Suppressor macrophage treated with lipopolysaccharide for 1 hour (primary cell): ENCODE measurements around the gene PCP2.

Source experiments
- DNase-seq, 3 donors: peaks; one replicate each; pipeline ENCODE4 v3.0.0-alpha.2; 2020 to 2022

PCP2 gene

DNA sequence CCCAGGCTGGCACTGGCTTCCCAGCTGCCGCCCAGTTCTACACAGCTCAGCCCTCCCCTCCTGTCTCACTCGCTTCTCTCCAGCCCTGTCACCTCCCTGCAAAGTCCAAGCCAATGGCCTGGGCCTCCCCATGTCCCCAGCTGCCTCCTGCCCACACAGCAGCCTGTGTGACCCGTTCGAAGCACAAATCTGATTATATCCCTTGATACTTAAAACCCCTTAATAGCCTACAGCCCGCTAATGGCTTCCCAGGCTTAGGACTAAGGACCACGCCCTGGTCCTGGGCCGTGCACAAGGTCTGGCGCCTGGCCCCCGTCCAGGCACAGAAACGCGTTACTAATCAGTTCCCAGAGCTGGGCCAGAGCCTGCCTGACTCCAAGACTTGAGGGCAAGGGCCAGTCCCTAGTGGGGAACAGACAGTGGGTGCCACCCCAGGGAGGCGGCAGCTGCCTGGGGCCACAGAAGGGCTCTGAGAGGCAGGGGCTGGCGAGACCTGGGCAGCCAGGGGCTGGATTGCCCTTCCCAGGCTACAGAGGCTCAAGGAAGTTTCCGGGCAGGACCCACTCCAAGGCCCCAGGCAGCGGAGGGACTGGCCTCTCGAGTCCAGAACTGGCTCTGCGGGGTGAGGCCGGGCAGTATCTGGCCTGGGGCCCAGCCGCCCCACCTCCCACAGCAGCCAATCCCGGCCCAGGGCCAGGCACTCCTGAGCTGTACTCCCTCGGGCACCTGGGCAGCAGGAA lies 14.6 kb downstream of the PCP2 start:
- DNase-seq, result no peak

DNA sequence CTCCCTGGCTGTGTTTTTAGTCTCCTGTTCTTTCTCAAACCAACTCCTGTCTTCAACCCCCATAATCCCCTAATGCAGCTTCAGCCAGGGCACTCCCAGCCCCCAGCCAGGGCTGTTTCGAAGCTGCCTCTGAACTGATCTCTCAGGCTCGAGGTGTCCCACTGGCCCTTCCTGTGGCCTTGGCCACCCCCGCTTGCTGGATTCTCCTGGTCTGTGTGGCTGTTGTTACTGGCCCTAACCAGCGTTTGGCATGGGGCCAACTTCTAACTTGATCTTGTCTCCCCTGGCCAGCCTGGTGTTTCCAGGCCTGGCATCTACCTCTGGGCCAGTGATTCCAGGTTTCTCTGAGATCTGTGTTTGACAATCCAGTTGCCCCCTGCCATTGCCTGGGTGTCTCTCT lies 15.2 kb downstream of the PCP2 start:
- no peak for DNase-seq

DNA sequence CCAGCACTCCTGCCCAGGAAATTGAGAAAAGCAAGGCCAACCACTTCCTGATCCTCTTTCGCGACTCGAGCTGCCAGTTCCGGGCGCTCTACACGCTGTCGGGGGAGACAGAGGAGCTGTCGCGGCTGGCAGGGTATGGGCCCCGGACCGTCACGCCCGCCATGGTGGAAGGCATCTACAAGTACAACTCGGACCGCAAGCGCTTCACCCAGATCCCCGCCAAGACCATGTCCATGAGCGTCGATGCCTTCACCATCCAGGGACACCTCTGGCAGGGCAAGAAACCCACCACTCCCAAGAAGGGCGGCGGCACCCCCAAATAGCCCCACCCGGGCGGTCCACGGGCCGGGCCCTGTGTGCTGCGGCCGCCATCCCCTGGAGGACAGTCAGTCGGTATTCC lies 15.8 kb downstream of the PCP2 start:
- DNase-seq, result no peak

DNA sequence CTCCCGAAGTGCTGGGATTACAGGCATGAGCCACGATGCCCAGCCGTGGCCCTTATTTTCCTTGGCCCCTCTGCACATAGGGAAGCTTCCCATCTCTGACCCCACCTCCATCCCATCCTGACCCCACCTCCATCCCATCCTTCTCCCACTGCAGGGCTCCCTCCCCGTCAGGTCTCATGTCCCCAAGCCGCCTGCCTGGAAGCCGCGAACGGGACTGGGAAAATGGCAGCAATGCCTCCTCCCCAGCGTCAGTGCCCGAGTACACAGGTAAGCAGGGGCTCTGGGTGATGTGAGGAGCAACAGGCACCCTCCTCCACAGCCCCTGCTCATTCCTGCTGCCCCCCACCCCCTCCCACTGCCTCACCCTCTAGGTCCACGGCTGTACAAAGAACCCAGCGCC lies 16.3 kb downstream of the PCP2 start:
- DNase-seq, result no peak

DNA sequence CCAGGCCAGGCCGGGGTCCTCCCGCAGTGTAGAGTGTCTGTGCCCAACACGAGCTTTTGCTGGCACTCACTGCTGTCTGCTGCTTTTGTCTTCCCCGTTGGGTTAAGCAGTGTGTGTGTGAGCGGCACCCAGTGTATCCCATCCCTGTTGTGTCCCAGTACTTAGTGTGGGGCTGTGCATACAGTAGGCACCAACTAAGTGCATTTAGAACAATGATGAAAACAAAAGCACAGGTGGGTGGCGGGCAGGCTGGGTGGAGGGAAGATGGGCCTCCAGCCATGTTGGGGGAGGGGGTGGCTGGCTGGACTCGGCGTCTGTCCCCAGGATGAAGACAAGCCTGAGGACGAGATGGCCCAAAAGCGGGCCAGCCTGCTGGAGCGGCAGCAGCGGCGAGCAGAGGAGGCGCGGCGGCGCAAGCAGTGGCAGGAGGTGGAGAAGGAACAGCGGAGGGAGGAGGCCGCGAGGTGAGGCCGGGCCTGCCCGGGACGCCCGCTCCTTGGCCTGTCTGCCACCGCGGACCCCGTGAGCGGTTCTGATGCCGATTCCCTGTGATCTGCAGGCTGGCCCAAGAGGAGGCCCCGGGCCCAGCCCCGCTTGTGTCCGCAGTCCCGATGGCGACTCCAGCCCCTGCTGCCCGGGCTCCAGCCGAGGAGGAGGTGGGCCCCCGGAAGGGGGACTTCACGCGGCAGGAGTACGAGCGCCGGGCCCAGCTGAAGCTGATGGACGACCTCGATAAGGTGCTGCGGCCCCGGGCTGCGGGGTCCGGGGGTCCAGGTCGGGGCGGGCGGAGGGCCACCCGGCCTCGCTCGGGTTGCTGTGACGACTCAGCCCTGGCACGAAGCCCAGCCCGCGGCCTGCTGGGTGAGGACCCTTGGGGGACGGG lies 18.4 kb downstream of the PCP2 start:
- DNase-seq, result no peak

DNA sequence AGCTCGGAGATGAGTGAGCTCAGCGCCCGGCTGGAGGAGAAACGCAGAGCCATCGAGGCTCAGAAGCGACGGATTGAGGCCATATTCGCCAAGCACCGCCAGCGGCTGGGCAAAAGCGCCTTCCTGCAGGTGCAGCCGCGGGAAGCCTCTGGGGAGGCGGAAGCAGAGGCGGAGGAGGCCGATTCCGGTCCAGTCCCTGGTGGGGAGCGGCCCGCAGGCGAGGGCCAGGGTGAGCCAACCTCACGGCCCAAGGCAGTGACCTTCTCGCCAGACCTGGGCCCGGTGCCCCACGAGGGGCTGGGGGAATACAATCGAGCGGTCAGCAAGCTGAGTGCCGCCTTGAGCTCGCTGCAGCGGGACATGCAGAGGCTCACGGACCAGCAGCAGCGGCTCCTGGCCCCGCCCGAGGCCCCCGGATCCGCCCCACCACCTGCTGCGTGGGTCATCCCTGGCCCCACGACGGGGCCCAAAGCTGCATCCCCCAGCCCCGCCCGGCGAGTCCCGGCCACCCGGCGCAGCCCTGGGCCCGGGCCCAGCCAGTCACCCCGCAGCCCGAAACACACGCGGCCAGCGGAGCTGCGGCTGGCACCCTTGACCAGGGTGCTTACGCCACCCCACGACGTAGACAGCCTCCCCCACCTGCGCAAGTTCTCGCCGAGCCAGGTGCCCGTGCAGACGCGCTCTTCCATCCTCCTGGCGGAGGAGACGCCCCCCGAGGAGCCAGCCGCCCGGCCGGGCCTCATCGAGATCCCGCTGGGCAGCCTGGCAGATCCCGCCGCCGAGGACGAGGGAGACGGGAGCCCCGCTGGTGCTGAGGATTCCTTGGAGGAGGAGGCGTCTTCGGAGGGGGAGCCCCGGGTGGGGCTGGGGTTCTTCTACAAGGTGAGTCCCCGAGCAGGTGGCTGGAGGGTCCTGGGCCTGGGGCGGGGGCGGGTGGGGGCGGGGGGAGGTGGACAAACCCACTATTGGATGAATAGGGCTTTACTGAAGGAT lies 20.9 kb downstream of the PCP2 start:
- no peak for DNase-seq

DNA sequence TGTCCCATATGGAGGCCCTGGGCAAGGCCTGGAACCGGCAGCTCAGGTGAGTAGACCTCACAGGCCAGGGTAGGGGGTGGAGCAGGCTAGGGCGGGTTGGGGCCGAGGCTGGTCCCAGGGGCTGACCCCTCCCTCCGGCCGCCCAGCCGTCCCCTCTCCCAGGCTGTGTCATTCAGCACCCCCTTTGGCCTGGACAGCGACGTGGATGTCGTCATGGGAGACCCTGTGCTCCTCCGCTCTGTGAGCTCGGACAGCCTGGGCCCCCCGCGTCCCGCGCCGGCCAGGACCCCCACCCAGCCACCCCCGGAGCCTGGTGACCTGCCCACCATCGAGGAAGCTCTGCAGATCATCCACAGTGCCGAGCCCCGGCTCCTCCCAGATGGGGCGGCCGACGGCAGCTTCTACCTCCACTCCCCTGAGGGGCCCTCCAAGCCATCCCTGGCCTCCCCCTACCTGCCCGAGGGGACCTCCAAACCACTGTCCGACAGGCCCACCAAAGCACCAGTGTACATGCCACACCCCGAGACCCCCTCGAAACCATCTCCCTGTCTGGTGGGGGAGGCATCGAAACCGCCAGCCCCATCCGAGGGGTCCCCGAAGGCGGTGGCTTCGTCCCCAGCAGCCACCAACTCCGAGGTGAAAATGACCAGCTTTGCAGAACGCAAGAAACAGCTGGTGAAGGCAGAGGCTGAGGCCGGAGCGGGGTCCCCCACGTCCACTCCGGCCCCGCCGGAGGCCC lies 21.8 kb downstream of the PCP2 start:
- DNase-seq, result no peak

DNA sequence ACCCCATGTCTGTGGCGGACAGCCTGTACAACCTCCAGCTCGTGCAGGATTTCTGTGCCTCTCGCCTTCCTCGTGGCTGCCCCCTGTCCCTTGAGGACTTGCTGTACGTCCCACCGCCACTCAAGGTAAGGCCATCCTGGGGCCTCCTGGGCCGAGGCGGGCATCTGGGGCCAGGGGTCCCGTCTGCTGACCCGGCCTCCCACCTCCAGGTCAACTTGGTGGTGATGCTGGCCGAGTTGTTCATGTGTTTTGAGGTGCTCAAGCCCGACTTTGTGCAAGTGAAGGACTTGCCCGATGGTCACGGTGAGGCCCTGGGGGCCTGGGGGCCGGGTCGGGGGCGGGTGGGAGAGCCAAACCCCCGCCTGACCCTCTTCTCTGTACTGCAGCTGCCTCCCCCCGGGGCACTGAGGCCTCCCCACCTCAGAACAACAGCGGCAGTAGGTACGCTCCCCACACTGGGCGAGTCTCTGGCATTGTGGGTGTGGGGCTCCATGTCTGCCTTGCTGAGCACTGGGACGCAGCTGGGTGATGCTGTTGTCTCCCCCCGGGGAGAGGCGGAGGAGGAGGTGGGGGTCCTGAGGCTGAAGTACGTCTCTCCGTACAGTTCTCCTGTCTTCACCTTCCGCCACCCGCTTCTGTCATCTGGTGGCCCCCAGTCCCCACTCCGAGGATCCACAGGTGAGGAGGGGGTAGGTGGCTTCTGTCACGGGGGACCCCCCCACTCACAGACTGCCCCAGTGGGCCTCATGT lies 22.9 kb downstream of the PCP2 start:
- no peak for DNase-seq

DNA sequence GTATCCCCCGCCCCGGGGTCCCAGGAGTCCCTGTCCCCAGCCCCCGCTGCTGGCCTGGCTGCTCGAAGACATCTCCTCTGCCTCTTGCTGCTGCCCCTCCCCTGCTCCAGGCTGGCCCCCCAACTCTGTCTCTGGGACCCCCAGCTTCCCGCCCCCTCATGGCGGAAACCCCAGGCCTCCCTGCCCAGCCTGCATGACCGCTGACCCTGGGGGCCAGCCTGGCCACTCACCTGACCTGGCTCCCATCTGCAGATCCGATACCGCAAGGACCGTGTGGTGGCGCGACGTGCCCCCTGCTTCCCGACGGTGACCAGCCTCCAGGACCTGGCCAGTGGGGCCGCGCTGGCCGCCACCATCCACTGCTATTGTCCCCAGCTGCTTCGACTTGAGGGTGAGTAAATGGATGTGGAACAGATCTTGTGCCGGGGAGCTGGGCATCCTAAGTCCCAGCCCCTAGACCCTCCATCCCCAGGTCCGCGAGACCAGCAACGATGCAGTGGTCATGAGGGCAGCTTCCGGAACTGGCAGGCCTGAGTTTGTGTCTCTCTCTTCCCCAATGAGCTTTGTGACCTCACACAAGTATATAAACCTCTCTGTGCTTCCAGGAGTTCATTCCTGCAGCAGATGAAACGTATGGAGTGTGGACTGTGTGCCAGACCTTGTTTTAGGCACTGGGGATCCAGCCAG lies 25.5 kb downstream of the PCP2 start:
- DNase-seq, result no peak

DNA sequence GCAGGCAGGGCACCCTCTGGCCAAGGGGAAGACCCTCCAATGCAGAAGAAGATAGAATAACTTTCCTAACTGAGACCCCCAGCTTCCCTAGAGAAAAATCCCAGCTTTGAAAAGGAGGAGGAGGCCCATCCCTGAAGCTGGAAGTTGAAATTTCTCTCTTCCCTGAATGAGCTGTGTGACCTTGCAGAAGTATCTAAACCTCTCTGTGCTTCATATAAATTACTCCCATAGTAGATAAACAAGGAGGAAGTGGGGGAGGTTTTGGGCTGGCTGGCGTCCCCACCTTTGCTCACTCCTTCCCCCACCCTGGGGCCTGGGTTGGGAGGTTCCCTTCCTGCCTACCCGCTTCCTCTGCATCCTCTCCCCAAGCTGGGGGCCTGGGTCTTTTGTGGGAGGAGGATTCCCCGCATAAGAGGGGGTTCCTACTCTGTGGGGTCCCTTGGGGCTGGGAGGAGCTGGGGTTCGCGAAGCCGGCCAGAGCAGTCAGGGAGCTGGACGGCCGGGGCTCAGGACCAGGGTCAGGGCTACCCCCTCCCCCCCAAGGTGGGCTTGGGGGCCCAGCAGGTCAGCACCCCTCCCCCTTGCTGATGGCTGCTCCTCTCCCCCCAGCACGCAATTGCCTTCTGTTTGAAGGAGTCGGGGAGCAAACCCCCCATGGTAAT lies 26.2 kb downstream of the PCP2 start:
- DNase-seq, result no peak

DNA sequence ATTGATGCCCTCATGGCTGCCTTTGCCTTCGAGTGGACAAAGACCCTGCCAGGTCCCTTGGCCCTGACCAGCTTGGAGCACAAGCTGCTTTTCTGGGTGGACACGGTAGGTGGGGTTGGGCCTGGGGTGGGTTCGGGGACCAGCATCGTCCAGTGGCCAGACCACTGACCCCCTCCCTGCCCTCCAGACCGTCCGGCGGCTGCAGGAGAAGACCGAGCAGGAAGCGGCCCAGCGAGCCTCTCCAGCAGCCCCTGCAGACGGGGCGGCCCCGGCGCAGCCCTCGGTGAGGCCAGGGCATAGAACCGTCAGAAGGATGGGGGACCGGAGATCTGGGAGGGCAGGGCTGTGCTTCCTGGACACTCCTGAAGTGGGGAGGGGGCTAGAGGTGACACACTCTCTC lies 27.2 kb downstream of the PCP2 start:
- DNase-seq, result no peak

DNA sequence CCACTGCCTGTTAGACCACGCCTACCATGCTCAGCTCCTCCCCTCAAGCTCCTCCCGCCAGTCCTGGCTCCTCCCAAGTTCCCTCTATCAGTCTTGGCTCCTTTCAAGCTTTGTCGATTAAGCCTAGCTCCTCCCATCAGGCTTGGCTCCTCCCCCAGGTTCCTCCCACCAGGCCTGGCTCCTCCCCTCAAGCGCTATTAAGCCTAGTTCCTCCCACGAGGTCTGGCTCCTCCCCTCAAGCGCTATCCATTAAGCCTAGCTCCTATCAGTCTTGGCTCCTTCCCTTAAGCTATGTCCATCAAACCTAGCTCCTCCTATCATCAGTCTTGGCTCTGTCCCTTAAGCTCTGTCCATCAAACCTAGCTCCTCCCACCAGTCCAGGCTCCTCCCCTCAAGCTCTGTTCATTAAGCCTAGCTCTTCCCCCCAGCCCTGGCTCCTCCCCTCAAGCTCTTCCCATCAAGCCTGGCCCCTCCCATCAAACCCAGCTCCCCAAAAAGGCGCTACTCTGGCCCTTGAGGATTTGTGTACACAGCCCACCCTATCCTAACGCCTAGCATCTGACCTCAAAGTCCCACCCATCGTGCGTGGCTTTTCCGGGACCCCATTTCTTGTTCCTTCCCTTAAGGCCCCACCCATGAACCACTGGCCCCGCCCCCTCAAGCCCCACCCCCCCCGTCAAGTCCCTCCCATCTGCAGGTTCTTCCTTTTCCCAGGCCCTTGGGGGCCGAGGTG lies 27.9 kb downstream of the PCP2 start:
- peak; percentile 31 to 52 (median 40) for DNase-seq

DNA sequence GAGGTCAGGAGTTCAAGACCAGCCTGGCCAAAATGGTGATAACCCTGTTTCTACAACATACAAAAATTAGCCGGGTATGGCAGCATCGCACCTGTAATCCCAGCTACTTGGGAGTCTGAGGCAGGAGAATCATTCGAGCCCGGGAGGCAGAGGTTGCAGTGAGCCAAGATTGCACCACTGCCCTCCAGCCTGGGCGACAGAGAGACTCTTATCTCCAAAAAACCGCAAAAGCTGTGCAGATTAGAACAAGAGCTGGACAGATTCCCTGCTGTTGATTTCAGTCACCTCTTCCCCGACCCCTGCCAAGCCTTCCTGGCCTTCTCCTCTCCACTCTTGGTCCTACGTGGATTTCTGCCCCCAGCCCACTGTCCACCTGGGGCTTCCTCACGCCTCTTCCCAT lies 29.6 kb downstream of the PCP2 start:
- no peak for DNase-seq

DNA sequence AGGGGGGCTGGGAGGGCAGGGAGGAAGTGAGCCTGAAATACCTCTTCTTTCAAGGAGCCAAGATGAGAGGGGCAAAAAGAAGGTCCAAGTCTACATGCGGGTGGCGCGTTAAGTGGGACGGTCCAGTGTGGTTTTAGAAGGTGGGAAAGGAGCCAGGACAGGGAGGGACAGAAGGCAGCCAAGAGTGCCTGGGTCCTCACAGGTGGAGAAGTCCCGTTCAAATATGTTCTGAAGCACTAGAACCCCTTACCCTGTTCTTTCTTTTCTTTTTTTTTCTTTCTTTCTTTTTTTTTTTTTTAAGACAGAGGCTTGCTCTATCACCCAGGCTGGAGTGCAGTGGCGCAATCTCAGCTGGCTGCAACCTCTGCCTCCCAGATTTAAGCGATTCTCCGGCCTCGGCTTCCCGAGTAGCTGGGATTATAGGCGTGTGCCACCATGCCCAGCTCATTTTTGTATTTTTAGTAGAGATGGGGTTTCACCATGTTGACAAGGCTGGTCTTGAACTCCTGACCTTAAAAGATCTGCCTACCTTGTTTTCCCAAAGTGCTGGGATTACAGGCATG lies 30.5 kb downstream of the PCP2 start:
- DNase-seq, result no peak

DNA sequence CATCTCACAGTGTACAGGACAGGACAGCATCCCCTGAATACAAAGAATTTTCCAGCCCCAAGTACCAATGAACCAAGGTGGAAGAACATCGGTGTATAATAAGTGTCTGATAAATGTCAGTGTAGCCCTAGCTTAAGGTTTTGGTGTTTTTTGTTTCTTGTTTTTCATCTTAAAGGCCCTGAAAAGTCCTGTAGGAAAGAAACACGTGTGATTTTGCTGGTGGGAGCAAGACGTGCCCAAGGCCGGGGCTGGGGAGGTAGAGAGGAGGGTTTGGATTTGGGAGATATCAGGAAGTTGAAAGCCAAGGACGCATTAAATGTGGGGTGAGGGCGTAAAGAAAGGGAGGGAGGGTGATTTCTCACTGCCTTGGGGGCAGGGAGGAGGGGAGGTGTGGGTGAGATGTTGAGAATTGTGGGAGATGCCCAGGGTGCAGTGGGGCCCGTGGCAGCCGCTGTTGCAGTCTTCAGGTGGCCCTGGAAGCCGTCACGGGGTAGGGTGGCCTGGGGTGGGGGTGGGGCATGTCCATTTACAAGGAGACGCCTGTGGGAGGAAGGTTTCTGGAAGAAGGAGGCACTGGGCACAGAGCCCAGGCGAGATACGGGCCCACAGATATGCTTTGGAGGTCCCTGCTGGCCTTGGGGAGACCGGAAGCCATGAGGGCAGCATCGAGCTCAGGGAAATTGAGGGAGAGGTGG lies 31.1 kb downstream of the PCP2 start:
- DNase-seq, result no peak

DNA sequence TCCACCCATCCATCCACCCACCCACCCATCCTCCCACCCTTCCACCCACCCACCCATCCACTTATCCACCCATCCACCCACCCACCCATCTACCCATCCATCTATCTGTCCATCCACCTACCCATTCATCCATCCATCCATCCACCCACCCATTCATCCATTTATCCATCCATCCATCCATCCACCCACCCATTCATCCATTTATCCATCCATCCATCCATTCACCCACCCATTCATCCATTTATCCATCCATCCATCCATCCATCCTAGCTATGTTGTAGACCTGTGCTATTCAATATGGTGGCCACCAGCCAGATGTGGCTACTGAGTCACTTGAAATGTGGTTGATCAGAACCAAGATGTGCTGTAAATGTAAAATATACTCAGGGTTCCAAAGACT lies 32.8 kb downstream of the PCP2 start:
- DNase-seq, result no peak

DNA sequence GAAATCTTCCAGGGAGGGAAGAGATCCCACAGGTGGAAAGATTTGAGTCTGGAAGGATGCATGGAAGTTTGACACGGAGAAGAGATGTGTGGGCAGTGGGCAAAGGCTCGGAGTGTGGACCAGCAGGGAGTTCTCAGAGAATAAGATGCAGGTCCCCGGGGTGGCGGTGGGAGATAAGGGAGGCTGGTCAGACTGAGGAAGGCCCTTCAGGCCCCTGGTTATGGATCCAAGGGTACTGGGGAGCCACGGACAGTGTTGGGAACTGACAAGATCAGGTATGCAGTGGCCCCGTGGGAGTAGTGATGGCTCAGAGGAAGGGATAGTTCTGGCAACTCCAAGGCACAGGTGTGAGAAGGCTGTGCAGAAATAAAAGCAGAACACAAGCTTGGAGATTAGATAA lies 35.3 kb downstream of the PCP2 start:
- DNase-seq, result no peak

DNA sequence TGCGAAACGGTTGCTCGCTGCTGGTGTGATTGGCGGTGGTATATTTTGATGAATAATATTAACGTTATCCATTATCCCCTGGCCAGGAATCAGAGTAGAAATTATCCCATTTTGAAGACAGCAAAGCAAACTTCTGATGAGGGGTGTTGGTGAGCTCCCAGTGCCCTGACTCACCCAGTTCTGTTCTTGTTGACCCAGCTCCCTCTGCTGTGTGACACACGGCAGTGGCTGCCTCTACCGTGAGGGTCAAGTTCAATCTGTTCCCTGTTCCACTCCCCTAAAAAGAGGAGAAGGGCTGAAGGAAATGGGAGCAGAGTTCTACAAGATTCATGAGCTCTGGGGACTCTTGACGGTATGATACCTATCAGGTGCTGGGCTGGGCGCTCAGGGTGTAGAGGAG lies 35.8 kb downstream of the PCP2 start:
- peak in 1 of 3 donors; percentile 23 for DNase-seq
